Panc1 (cell line): Measurements from ENCODE around the gene PRDM1. TPM values are rescaled to one million over a fixed set of nuclear protein-coding genes. Genes with fewer than 3 reads are reported as not detected.
A peak's percentile ranks its signal among the peaks of the same experiment; 100 is the strongest.

Experiments
- ATAC-seq: fragments of 200-7000 bp; cut with Tn5 transposase; 2 replicates; pipeline ENCODE4 v1.9.1; 2020; ENCODE audit warnings: mild to moderate bottlenecking, moderate library complexity
- BruUV-seq: library from RNA; stranded (reverse); fragments of 400-500 nt; replicated peaks from 2 replicates; lab custom pipeline; 2021; lab: Mats Ljungman, UMichigan
- CTCF ChIA-PET: fragments of 300-600 bp; sonication (Branson Sonifier 250); formaldehyde crosslinking; loops from one replicate; lab custom pipeline; 2022; ENCODE audit warnings: antibody characterized with exemption; lab: Charles Lee
- POLR2A ChIA-PET: fragments of 300-600 bp; sonication (Branson Sonifier 250); formaldehyde crosslinking; loops from one replicate; lab custom pipeline; 2022; ENCODE audit warnings: antibody characterized with exemption; lab: Charles Lee
- DNase-seq: peaks from one replicate; pipeline ENCODE4 v3.0.0-alpha.2; 2010; ENCODE audit warnings: low read depth, low spot score
- H3K27ac ChIP-seq: 2 replicates; pipeline ENCODE4 v1.5.1; 2011; ENCODE audit warnings: mild to moderate bottlenecking, low read length, inconsistent platforms
- H3K27me3 ChIP-seq: fragments of 200-500 bp; sonication (Bioruptor generic); 2 replicates; pipeline ENCODE4 v1.6.0; 2014; ENCODE audit warnings: low read length, inconsistent platforms; ENCODE audit not compliant: control insufficient read depth, insufficient read depth
- H3K36me3 ChIP-seq: fragments of 200-500 bp; sonication (Bioruptor generic); 2 replicates; pipeline ENCODE4 v1.5.1; 2014; ENCODE audit warnings: inconsistent platforms, mild to moderate bottlenecking, low read length, moderate library complexity; ENCODE audit not compliant: control insufficient read depth, insufficient read depth
- H3K4me1 ChIP-seq: 2 replicates; pipeline ENCODE4 v1.5.1; 2011; ENCODE audit warnings: inconsistent platforms, mild to moderate bottlenecking, low read length, moderate library complexity; ENCODE audit not compliant: control insufficient read depth, insufficient read depth
- H3K4me3 ChIP-seq, 2 experiments: 2 replicates each; pipeline ENCODE4 v1.5.1; 2011 to 2012; ENCODE audit warnings: low read depth in 2 of 2, low read length in 2 of 2, mild to moderate bottlenecking in 2 of 2, inconsistent platforms in 1 of 2, moderate library complexity in 1 of 2
- H3K9me3 ChIP-seq: fragments of 200-500 bp; sonication (Bioruptor generic); 2 replicates; pipeline ENCODE4 v1.5.1; 2014; ENCODE audit warnings: low read depth, mild to moderate bottlenecking, inconsistent platforms, low read length, moderate library complexity; ENCODE audit not compliant: control insufficient read depth, insufficient read depth
- CTCF ChIP-seq: fragments of 450-650 bp; IDR thresholded peaks from 2 replicates; pipeline ENCODE4 v1.5.1; 2017; ENCODE audit warnings: mild to moderate bottlenecking
- POLR2AphosphoS5 ChIP-seq: IDR thresholded peaks from 2 replicates; pipeline ENCODE4 v1.6.1; 2012; ENCODE audit warnings: mild to moderate bottlenecking, low read depth, low read length, moderate library complexity
- REST ChIP-seq, 2 experiments: IDR thresholded peaks; 2 replicates each; pipeline ENCODE4 v1.6.1; 2011 to 2012; ENCODE audit warnings: low read depth in 2 of 2, control low read depth in 1 of 2, low read length in 1 of 2, mild to moderate bottlenecking in 1 of 2, moderate library complexity in 1 of 2; ENCODE audit not compliant: insufficient read depth in 1 of 2
- SIN3A ChIP-seq: IDR thresholded peaks from 2 replicates; pipeline ENCODE4 v1.6.1; 2012; ENCODE audit warnings: low read depth, mild to moderate bottlenecking, low read length, moderate library complexity, borderline replicate concordance; ENCODE audit not compliant: insufficient read depth
- TCF7L2 ChIP-seq: IDR thresholded peaks from 2 replicates; pipeline ENCODE4 v1.6.1; 2011; ENCODE audit warnings: mild to moderate bottlenecking, low read depth, low read length, inconsistent platforms
- in situ Hi-C: cut with HindIII; loops from 2 replicates; pipeline ENCODE4 v1.10.0; 2016; ENCODE audit warnings: low sequenced_read_pairs, low pct_unique_long_range_greater_than_20kb
- intact Hi-C: fragments of 100-400 bp; cut with micrococcal nuclease; formaldehyde crosslinking; loops from one replicate; pipeline ENCODE4 v1.10.0; 2022; ENCODE audit not compliant: unreplicated experiment
- total RNA-seq: library from RNA; stranded (reverse); gene quantifications from one replicate; pipeline ENCODE4 v1.2.1, GENCODE V29; 2021; ENCODE audit not compliant: unreplicated experiment

The PRDM1 gene
- total RNA-seq, 1 experiment from 2014 or later = 2.6 TPM

GRCh38 chr6:106077170-106077569, 9.0 kb upstream of the PRDM1 start:
- DNase-seq (no peak), ATAC-seq (peak; percentile 42; the same call in 1 of the 2 replicates)
- in situ Hi-C loops (no loop called here), intact Hi-C loops (no loop called here)
- Histone ChIP-seq H3K9me3 (no peaks in the 10 kb centered on the region), H3K4me1 (no peaks in the 10 kb centered on the region), H3K27ac (no peak overlapping the region), H3K4me3 (no peak overlapping the region), H3K36me3 (no peaks in the 10 kb centered on the region), H3K27me3 (no peaks in the 10 kb centered on the region)
- ChIA-PET CTCF (no interaction called here), POLR2A (no interaction called here)
- BruUV-seq = no TSS peak
- TF ChIP-seq REST (IDR thresholded peaks at IDR 0.05; ENCODE audit: insufficient read depth in 1 of 2, low read depth in 2 of 2, low read length in 1 of 2) (no peak), CTCF (no peak), POLR2AphosphoS5 (no peak), TCF7L2 (no peak), SIN3A (no peak)

- H3K4me1 ChIP-seq = no peaks in the 10 kb centered on the region
- intact Hi-C loops (no loop called here), in situ Hi-C loops (no loop called here)
- no peak for DNase-seq
- no peaks in the 10 kb centered on the region for H3K9me3 ChIP-seq
- H3K4me3 ChIP-seq = no peak overlapping the region
- CTCF ChIA-PET = interaction anchor here (0.5 kb wide), 1 partner anchor 362 kb away, joined by 3 read pairs; no protein-coding TSS in a partner anchor
- BruUV-seq = no TSS peak
- TF ChIP-seq REST (IDR thresholded peaks at IDR 0.05; ENCODE audit: insufficient read depth in 1 of 2, low read depth in 2 of 2, low read length in 1 of 2) (no peak), CTCF (no peak), TCF7L2 (no peak)
- no peak for ATAC-seq
- no peaks in the 10 kb centered on the region for H3K27me3 ChIP-seq
- POLR2A ChIA-PET = no interaction called here
- H3K27ac ChIP-seq = no peak overlapping the region
- H3K36me3 ChIP-seq = no peaks in the 10 kb centered on the region
Observed at GRCh38 chr6:106077881-106078280, 8.3 kb upstream of the PRDM1 start.
